DMS 273 treated with DMSO at 0.1 percent for 48 hours (cell line): Measurements from ENCODE around the gene MAPKAP1.

Experiments used
- DNase-seq: peaks from one replicate; lab custom pipeline; 2025; lab: John Stamatoyannopoulos, UW

The MAPKAP1 gene

DNA sequence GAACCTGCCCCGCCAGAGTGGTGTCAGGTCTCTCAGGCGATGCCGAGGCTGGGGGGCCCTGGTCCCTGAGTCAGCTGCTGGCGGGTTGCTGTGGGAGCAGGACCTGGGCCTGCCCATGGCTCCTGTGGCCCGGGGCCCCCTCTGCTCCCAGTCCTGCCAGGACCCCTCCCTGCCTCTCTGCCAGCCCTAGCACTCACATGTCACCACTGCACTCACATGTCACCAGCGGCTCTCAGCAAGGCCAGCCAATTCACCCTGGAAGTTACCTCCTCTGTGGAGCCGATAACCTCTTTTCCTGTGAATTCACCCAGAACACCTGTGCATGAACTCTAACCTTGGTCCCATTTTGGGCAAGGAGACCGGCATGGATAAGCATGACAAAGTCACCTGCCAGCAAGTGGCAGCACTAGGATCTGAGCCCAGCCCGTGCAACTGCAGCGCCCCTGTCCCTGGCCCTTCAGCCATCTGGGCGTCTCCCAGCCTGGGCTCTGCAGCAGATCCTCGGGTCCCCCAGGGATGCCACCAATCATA is 275.2 kb downstream of the MAPKAP1 start:
- no peak for DNase-seq

DNA sequence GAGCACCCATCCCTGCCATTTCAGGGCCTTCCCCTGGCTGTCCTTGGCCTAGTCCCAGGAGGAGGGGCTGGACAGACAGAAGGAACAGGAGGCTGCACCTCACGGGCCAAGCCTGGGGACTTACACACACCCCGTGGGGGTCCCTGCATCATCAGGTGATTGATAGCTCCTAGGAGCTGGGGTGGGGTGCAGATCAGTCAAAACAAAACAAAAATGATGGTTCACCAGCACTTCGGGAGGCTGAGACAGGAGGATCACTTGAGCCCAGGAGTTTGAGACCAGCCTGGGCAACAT is 276.0 kb downstream of the MAPKAP1 start:
- DNase-seq, result no peak

DNA sequence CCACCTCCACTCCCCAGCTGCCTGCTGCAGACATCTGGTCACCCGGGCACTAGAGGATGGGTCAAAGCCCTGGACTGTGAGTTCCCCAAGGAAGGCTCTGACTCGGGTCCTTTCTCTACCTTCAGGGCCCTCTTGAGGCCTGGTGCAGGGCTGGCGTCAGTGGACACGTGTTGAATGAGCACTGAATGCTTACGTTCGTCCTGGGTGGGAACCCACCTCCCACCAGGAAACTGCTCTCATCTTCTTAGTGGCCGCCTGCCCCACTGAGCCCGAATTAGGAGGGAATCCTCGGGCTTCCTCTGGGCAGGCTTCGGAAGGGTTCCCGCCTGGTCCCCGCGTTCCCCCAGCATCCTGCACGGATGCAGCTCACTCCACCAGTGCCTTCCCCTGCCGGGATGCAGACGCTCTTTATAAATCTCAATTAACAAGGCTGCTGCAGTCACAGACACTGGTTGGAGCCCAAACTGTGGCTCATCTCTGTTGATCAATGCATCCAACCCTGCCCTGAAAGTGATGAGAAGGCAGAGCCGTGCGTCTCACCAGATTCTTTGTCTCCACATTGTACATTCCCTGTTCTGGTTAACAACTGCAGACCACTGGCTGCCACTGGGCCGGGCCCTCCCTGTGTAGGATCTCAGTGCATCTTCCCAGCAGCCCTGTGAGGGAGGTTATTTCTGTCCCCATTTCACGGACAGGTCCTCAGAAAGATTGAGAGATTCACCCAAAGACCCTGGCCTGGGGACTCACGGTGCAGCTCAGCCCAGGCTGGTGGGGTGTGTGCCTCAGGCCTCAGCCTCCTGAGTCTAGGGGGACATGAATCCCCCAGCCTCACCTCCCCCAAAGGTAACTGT is 276.6 kb downstream of the MAPKAP1 start:
- DNase-seq, result no peak

DNA sequence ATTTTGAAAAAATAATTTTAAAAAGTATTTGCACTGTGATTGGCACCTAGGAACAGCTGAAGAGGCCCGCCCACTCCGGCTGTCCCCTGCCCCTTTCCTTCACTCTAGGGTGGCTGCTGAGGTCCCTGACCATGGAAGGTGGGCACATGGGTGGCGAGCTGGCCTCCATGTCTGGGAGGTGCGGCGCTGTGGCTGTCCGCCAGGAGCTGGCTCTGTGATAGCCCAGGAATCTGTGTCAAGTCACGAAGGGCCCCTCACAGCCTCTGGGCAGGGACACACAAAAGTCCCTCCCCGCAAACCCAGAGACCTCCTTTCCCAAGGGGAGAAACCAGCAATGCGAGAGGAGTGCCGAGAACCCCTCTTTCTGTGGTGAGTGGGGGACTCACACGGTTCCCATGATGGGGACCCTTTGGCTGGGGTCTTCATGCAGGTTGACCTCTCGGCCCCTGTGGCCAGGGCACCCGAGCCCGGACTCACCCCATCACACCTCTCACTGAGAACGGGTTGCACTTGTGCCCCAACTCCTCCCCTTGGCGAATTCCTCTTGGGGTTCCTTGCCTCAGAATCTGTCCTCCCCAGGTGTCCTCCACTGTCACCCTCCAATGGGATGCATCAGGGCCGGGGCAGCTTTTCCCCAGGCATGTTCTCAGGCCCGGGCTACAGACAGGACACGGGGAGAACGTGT is 277.4 kb downstream of the MAPKAP1 start:
- DNase-seq, result no peak

DNA sequence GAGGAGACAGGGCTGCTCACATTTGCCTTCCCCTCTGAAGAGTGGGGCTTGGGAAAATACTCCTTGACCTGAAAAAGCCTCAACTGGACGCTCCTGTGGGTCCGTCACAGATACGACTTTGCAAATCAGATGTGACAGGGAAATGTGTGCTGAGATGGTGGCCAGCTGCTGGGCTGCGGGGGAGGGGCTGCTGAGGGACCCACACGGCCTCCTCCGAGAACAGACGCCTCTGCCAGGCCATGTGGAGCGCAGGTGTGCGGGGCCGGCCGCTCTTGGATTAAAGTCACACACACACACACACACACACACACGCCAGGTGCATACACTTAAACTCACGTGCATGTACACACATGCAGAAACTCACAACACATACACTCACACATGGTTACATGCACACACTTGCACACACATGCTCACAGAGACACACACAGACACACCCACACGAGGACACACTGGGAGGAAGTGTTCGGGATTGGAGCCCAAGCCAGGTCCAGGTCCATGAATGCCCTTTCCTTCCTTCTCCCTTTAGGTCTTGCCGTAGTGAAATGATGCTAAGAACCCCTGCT is 278.0 kb downstream of the MAPKAP1 start:
- DNase-seq, result no peak

DNA sequence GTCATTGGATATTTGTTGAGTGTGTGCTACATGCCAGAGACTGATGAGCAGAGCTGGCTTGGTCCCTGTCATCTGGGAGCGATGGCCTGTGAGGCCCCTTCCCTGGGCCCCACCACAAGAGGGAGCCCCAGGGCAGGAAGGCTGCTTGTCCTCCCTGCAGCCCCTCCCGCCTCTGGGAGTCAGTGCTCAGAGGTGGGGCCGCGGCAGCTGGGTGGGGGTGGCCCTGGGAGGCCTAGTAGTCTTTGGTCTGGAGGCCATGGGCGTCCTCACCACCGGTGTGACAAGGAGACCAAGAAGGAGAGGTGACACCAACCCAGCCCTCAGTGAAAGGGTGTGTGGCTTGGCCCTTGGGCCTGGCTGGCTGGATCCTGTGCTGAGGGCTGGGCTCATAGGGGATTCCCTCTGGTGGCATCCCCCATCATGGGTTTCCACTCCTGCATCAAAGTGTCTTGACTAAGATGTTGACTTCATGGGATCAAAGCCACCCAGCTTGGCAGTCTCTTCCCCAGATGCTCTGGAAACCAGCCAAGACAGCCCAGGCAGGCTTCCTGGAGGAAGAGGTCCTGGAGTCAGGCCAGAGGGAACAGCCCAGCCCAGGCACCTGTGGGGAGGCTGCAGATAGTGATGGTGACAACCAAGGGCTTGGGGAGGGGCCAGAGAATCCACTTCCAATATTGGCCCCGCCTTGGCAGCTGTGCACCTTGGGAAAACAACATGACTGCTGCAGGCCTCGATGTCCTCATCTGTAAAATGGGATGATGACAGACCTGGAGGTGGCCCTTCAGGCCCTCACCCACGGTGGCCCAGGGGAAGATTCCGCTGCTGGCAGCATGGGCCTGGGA is 278.7 kb downstream of the MAPKAP1 start:
- DNase-seq, result no peak

DNA sequence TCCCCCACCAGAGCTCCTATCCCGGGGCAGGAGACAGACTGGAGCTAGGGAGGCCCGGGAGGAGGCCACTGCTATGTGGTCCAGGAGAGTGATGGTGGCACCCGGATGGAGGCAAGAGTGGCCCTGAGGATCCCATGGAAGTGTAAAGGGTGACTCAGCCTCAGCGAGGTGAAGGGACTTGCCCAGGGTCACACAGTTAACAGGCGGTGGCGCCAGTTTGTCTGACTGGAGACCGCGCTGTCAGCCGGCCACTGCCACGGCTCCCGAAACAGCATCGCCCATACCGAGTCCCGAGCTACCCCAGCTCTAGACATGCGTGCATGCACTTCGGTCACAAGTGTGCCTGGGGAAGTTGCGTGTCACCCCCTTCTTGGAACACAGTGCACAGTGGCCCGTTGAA is 279.5 kb downstream of the MAPKAP1 start:
- no peak for DNase-seq

DNA sequence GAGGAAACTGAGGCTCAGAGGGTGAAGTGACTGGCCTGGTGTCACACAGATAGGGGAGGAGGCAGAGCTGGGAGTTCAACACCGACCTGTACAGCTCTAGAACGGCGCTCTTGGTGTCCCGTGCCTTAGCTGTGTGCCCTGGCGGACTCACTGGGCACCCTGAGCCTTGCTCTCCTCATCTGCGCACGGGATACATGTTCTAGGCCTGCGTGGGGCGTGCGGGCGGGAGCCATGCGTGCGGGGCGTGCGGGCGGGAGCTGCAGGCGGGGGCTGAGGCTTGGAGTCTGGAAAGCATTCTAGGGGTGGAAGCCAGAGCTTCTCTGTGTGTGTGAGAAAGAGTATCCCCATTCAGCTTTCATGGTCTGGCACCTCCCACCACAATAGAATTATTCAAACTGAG is 280.1 kb downstream of the MAPKAP1 start:
- no peak for DNase-seq

DNA sequence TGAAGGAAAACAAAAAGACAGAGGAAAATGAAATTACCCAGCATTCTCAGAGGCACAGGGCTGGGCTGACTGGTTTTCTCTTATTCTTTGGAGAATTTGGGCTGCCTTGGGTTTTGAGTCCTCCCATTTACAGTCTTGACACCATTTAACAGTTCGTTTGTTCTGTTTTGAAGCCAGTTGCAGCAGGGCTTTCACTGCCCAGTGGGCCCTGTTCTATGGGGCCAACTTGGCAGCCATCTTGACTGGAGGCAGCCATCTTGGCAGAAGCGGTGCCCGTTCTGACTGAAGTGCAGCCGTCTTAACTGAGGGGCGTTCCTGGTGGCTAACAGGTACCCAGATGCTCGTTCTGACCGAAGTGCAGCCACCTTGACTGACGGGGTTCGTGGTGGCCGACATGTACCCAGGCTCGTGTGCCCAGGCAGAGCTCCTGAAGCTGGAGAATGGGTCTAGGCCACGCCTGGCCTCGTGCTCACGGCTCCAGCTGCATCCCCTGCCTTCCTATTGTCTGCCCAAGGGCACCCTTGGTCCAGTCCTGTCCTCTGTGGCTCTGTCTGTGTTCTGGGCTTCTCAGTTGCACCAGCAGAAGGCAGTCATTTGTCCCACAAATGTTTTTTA is 281.0 kb downstream of the MAPKAP1 start:
- no peak for DNase-seq

DNA sequence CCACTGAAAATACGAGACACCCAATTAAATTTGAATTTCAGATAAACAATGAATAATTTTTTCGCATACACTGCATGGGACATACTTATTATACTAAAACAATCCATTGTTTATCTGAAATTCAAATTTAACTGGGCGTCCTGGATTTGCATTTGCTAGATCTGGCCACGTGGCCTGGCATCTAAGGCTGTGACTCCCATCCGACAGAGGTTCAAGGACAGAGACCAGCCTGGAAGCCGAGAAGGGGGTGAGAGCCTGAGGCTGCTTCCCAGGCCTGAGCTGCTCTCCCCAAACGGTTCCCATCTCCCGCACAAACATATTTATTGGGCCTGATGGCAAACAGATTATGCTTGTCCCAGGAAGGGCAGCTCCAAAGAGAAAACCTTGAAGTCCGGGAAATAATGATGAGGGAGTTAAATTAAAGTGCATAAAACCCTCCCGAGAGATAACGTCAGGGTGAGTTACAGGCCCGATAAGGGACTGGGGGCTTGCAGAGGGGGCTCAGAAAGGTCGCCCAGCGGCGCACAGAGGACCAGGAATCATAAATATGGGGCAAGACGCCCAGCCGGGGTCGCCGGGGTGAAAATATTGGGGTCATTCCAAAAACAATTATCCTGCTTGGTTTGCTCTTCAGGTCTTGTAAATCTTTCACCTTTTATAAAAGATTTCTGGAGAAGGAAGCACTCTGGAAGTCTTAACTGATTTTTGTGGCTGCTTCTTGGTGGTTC is 281.7 kb downstream of the MAPKAP1 start:
- no peak for DNase-seq

DNA sequence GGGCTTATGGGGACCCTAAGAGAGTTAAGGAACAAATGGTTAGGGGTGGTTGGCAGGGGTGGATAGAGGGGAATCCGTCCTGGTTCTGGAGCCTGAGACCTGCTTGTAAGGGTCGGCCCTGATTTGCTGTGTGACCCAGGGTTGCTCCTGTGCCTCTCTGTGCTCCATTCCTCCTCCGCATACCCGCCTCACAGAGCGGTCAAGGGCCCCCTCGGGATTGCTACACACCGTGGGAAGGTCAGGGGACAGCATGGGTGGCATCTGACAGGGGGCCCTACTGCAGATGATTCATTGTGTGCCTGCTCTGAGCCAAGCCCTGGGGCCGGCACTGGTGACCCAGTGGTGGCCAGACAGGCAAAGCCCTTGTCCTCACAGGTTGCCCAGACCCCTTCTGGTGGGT is 283.0 kb downstream of the MAPKAP1 start:
- DNase-seq, result no peak

DNA sequence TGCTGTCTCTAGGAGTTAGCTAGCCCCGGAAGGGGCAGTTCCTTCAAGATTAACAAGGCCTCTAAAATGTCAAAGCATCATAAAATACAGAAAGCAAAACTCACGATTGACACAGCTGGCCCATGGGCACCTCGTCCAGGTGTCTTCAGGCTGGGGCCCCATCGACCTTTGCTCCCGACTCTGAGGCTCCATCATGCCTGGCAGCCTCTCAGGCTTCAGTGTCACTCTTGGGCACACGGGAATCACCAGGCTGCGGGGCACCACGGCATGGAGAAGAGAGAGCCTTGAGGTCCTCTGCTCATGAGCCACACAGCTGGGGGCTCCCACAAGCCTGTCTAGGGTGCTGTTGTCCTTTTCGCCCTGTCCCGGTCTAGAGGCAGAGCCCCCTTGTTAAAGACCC is 284.2 kb downstream of the MAPKAP1 start:
- no peak for DNase-seq

DNA sequence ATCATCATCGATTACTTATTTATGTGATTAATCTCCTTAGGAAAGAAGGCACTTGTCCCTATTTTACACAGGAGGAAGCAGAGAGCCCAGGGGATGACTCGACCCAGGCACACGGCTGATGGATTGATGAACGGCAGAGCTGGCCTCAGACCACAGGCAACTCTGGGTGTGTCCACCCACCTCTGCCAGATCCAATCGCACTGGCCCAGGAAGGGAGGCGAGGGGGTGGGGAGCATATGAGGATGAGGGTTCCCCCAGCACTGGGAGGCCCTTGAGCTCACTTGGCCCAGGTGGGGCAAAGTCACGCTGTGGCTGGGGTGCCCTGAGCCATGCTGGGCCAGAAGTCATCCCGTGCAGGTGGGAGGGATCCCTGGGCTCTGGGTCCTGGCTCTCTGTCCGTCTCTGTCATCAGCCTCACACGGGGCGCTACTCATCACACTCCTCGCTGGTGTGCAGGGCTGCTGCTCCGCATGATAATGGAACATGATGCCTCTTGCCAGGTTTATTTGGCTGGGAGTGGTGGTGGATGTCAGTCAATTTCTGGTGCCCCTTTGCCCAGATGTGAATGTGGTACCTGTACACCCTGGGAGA is 285.3 kb downstream of the MAPKAP1 start:
- DNase-seq, result no peak

DNA sequence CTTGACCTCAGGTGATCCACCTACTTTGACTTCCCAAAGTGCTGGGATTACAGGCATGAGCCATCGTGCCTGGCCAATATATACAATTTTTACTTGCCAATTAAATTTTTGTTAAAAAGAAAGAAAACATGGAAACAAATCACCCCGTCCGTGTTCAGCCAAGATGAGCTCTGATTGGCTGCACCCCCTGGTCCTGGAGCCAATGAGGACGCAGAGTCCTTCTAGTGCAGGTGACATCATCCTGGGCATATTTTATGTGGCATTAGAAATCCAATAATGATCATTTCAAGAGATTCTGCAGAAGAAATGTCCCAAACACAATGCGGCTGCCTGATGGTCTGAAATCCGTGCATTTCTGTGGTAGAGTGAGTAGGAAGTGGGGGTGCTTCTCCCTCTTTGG is 285.8 kb downstream of the MAPKAP1 start:
- no peak for DNase-seq

DNA sequence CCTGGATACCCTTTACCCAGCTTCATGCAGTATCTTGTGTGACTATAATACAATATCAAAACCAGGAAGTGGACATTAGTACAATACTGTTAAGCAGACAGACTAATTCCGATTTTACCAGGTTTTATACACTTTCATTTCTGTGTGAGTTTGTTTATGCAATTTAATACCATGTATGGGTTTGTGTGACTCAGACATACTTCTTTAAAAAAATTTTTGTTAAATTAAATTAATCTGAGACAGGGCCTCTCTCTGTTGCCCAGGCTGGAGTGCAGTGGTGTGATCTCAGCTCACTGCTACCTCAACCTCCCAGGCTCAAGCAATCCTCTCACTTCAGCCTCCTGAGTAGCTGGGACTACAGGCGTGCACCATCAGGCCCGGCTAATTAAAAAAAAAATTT is 288.6 kb downstream of the MAPKAP1 start:
- DNase-seq, result no peak

DNA sequence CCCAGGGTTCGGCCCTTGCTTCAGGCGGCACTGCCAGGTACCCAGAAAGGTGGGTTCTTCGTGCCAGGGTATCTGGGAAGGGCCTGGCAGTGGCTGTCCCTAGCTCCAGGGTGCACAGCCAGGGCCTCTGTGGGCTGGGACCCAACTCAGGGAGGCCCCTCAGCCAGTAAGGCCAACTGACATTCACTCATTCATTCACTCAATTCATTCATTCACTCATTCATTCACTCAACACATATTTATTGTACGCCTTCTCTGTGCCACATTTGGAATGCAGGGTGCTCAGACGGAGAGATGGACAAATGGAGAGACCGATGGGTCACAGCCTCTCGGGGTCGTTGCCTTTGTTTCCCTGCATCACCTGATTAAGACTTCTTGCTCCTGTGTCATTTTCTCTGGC is 290.5 kb downstream of the MAPKAP1 start:
- no peak for DNase-seq

DNA sequence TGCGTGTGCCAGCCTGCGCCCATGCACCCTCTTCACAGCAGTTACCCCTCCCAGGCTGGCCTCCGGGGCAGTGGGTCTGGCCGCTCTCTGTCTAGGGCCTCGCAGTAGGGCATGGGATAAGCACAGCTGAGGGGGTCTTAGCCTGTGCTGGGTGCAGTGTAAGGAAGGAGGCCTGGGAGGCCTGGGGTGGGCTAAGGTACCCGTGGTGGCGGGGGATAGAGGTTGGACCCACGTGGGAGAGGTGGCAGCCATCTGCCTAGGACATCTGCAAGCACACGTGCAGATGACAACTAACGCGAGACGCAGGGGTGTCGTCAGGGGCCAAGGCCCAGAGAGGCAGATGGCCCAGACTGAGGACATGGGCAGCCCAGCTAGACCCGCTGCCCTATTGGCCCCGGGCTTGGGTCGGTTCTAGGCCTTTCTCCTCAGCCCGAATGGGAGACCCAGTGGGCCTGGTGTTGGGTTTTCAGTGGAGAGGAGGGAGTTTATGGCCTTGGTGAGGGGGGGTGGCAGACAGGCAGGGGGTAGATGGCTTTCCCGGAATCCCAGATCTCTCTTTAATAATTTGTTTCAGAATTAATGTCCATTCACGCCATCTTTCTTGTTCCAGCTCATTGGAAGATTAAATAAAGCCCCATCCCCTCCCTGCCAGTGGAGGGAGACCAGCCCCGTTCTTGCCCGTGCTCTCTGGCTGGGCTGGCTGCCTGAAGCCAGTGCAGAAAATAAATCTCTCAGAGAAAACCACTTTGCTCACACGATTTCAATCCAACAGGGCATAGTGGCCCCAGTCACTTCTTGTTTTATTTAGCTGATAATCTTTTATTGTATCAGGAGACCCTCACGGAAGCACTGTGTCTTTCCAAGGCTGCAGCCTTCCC is 291.2 kb downstream of the MAPKAP1 start:
- DNase-seq, result no peak

DNA sequence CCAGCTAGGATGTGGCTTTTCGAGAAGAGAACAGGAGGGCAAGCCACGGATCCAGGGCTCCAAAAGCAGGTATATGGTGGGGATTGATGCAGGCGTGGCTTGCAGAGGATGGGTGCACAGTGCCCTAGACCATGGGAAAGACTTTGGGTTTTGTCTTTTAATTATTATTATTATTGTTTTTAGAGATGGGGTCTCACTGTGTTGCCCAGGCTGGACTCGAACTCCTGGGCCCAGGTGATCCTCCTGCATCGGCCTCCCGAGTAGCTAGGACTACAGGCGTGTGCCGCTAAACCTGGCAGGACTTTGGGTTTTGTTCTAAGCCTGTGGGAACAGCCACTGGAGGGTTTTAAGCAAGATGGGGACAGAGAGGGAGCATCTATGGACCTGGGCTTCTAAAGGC is 293.4 kb downstream of the MAPKAP1 start:
- no peak for DNase-seq

DNA sequence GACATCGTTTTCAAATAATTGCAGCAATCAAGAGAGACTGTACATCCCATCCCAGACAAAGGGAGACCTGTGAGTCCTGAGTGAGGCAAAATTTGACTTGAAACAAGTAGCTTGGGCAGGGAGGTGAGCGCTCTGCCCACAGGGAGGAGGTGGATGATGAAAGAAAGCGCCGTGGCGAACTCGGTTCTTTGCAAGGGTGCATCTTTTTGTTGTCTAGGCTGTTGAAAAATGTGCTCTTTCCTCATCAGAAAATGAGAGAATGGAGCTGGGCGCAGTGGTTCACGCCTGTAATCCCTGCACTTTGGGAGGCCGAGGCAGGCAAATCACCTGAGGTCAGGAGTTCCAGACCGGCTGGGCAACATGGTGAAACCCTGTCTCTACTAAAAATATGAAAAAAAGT is 294.8 kb downstream of the MAPKAP1 start:
- DNase-seq, result no peak
